ENCODE measurements around the gene MRM2. TPM values are rescaled to one million over a fixed set of nuclear protein-coding genes. Genes with fewer than 3 reads are reported as not detected.

Gene MRM2
- total RNA-seq, 1 donor from 2014 or later = 19.1 TPM

- TF ChIP-seq CTCF (IDR thresholded peaks at IDR 0.05; ENCODE audit: unreplicated experiment) = no peak
- no peak for DNase-seq (ENCODE audit: low spot score)
- H3K4me1 Mint-ChIP-seq (ENCODE audit: unreplicated experiment) = peaks cover 2% of the 10 kb centered on the region
- no peak overlapping the region for H3K27ac Mint-ChIP-seq (ENCODE audit: unreplicated experiment)
- H3K9me3 Mint-ChIP-seq (ENCODE audit: unreplicated experiment) = no peaks in the 10 kb centered on the region
- no peak overlapping the region for H3K4me3 Mint-ChIP-seq (ENCODE audit: unreplicated experiment)
- H3K36me3 Mint-ChIP-seq (ENCODE audit: low read depth, unreplicated experiment) = peaks cover 12% of the 10 kb centered on the region
- H3K27me3 Mint-ChIP-seq (ENCODE audit: unreplicated experiment) = peaks cover 3% of the 10 kb centered on the region
Observed at GRCh38 chr7:2274666-2275065, 32.7 kb upstream of the MRM2 start.

- H3K4me1 Mint-ChIP-seq (ENCODE audit: unreplicated experiment) = peaks cover 4% of the 10 kb centered on the region
- no peak for DNase-seq (ENCODE audit: low spot score)
- peaks cover 1% of the 10 kb centered on the region for H3K27me3 Mint-ChIP-seq (ENCODE audit: unreplicated experiment)
- no peak overlapping the region for H3K27ac Mint-ChIP-seq (ENCODE audit: unreplicated experiment)
- H3K4me3 Mint-ChIP-seq (ENCODE audit: unreplicated experiment) = peak overlapping the region; percentile 60
- H3K9me3 Mint-ChIP-seq (ENCODE audit: unreplicated experiment) = peaks cover 3% of the 10 kb centered on the region
- TF ChIP-seq CTCF (IDR thresholded peaks at IDR 0.05; ENCODE audit: unreplicated experiment) = no peak
- peaks cover 15% of the 10 kb centered on the region for H3K36me3 Mint-ChIP-seq (ENCODE audit: low read depth, unreplicated experiment)
Observed at GRCh38 chr7:2273866-2274265, 31.9 kb upstream of the MRM2 start.

- Mint-ChIP-seq H3K27ac (ENCODE audit: unreplicated experiment) (no peak overlapping the region), H3K9me3 (ENCODE audit: unreplicated experiment) (peaks cover 3% of the 10 kb centered on the region), H3K4me1 (ENCODE audit: unreplicated experiment) (peaks cover 4% of the 10 kb centered on the region), H3K27me3 (ENCODE audit: unreplicated experiment) (peaks cover 1% of the 10 kb centered on the region), H3K36me3 (ENCODE audit: low read depth, unreplicated experiment) (peaks cover 12% of the 10 kb centered on the region), H3K4me3 (ENCODE audit: unreplicated experiment) (no peak overlapping the region)
- no peak for DNase-seq (ENCODE audit: low spot score)
- TF ChIP-seq CTCF (IDR thresholded peaks at IDR 0.05; ENCODE audit: unreplicated experiment) = no peak
Observed at GRCh38 chr7:2272031-2272430, 30.0 kb upstream of the MRM2 start.

- H3K4me3 Mint-ChIP-seq (ENCODE audit: unreplicated experiment) = no peak overlapping the region
Observed at GRCh38 chr7:2271273-2272026, 29.4 kb upstream of the MRM2 start.

More at GRCh38 chr7:2271273-2272026, 29.4 kb upstream of the MRM2 start:
- DNase-seq (ENCODE audit: low spot score) = no peak
- Mint-ChIP-seq H3K4me1 (ENCODE audit: unreplicated experiment) (peaks cover 4% of the 10 kb centered on the region), H3K27me3 (ENCODE audit: unreplicated experiment) (peaks cover 1% of the 10 kb centered on the region), H3K36me3 (ENCODE audit: low read depth, unreplicated experiment) (peaks cover 17% of the 10 kb centered on the region), H3K9me3 (ENCODE audit: unreplicated experiment) (peaks cover 3% of the 10 kb centered on the region), H3K27ac (ENCODE audit: unreplicated experiment) (no peak overlapping the region)
- TF ChIP-seq CTCF (IDR thresholded peaks at IDR 0.05; ENCODE audit: unreplicated experiment) = no peak
